NCI-H82 treated with DMSO at 0.1 percent for 48 hours (cell line): ENCODE measurements around the gene SRSF3.
"Not testable (repeated sequence)": the region's sequence is repeated elsewhere in the genome, so short reads cannot be mapped to it uniquely, and the experiment has no call there.

ENCODE experiments used
- DNase-seq: peaks from one replicate; lab custom pipeline; 2025; ENCODE audit not compliant: unreplicated experiment; lab: John Stamatoyannopoulos, UW

The SRSF3 gene

GRCh38 chr6:36594029-36594815 is at the start of gene SRSF3:
SRSF3 (plus strand) TSS chr6:36594362; CDS start chr6:36596763, 2,401 bp downstream.
- DNase-seq, result peak; percentile 98

- DNase-seq, result peak; percentile 62
These were observed 48.3 kb upstream of the SRSF3 start for GRCh38 chr6:36545767-36546307.

- no peak for DNase-seq
These were observed 47.7 kb upstream of the SRSF3 start for GRCh38 chr6:36546308-36546919.

GRCh38 chr6:36546920-36547645 is 47.1 kb upstream of the SRSF3 start, which contains the start of gene STK38:
STK38 (minus strand) TSS chr6:36547479; CDS start chr6:36540202, 7,277 bp downstream.
- DNase-seq, result peak; percentile 80

DNA sequence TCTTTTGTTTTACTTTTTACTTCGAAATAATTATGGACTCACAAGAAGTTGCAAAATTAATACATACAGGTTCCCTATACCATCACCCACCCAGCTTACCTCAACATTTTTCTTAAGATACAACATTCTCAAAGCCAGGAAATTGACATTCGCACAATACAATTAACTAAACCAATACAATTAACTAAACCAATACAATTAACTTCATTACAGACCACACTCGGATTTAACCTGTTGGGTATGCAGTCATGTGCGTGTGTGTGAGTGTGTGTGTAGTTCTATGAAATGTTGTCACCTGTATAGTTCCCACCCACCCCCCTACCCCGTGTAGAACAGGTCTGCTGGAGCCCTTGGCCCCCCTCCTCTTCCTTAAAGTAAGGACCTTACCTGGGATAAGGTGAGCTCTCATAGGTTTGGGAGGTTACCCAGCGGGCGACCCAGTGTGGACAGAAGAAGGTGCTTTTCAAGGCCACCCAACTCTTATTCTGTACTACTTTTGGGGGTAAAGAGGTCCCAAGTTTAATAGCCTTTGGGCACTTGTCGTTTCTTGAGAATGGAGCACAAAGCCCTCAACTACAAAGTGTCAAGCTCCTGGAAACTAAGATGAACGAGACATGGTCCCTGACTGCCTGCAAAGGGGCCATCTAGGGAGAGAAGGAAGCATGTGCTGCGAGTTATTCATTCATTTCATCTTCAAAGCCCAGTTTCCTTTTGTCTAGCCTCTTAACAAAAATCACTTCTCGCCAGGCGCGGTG is 46.3 kb upstream of the SRSF3 start:
- no peak for DNase-seq

GRCh38 chr6:36548401-36548743 is 45.8 kb upstream of the SRSF3 start:
- no peak for DNase-seq

- no peak for DNase-seq
These were observed 43.6 kb upstream of the SRSF3 start for GRCh38 chr6:36550473-36551000.

DNA sequence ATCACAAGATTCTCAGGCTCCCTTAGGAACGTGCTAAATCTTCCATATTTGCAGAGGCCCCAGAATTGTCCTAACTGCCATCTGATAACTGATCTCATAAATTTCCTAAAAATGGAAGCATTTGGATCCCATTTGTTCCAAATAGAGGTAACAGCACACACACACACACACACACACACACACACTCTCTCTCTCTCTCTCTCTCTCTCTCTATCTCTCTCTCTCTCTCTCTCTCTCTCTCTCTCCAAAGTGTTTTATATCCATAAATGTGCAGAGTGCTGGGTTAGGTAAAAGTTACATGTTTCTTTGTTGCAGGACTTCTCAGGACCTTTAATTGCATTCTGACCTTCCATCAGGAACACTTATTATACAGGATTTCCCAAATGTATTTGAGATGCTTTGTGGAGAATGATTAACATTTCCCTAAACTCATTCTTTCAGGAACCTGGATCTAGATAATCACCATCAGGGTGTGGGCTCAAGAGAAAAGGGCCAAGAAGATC is 38.4 kb upstream of the SRSF3 start:
- no peak for DNase-seq

- no peak for DNase-seq
These were observed 37.9 kb upstream of the SRSF3 start for GRCh38 chr6:36556281-36556680.

DNA sequence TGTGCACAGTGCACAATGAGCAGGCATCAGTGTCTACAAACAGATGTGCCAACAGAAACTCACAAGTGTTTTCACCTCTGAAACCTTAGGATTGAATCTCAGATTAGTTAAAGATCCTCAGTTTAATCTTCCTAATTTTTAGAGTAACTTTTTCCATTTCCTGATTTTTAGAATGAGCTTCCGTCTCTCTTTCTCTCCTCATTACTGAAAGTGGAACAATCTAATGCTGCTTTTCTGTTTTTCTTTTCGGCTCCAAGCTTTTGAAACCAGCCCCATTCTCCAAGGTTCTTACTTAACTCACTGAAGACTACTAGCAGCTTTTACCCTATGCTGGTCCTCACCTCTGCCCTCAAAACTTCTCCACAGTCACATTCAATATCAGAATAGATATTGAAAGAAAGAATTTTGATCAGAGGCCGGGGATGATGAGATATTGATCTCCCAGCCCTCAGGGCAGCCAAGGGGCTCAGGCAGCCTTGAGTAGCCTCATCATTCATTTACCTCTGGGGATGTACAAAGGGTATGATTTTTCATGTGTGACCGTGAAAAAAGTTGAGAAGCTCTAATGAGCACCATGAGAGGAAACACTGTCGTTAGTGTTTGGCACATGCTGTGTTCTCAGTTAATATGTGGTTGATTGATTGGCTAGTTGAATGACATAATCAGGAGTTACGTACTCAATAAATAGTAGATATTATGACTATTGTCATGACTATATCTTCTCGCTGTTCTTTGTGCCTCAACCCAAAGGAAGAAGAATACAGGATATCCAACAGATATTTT is 35.0 kb upstream of the SRSF3 start:
- no peak for DNase-seq

- DNase-seq, result no peak
These were observed 33.3 kb upstream of the SRSF3 start for GRCh38 chr6:36560822-36561221.

GRCh38 chr6:36563237-36563927 is 30.8 kb upstream of the SRSF3 start:
- peak; percentile 39 for DNase-seq

DNA sequence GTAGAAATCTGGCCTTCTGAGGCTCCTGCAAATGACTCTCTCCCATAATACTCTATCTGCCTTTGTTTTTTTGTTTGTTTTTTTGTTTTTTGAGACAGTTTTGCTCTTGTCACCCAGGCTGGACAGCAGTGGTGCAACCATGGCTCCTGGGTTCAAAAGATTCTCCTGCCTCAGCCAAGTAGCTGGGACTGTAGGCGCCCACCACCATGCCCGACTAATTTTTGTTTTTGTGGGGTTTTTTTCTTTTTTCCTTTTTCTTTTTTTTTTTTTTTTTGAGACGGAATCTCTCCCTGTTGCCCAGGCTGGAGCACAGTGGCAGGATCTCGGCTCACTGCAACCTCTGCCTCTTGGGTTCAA is 30.3 kb upstream of the SRSF3 start:
- no peak for DNase-seq

GRCh38 chr6:36566418-36566905 is 27.7 kb upstream of the SRSF3 start:
- no peak for DNase-seq

GRCh38 chr6:36570264-36570663 is 23.9 kb upstream of the SRSF3 start:
- no peak for DNase-seq

DNA sequence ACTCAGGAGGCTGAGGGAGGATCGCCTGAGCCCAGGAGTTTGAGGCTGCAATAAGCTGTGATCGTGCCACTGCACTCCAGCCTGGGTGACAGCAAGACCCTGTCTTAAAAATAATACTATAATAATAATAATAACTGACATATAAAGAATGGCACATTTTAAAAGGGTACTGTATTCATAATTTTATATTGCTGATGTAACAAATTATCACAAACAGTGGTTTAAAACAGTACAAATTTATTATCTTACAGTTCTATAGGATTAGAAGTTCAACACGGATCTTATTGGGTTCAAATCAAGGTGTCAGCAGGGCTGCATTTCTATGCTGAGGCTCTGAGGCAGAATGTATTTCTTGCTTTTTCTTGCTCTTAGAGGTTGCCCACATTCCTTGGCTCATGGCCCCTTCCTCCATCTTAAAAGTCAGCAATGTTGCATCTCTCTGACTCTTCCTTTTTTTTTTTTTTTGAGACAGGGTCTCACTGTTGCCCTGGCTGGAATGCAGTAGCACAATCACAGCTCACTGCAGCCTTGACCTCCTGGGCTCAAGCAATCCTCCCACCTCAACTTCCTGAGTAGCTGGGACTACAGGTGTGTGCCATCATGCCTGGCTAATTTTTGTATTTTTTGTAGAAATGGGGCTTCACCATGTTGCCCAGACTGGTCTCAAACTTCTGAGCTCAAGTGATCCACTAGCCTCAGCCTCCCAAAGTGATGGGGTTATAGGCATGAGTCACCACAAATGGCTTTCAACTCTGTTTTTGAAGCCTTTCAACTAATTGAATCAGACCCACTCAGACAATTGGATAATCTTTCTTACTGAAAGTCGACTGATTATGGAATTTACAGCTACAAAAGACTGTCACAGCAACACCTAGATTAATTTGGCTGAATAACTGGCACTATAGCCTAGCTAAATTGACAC is 22.8 kb upstream of the SRSF3 start:
- DNase-seq, result peak; percentile 28

DNA sequence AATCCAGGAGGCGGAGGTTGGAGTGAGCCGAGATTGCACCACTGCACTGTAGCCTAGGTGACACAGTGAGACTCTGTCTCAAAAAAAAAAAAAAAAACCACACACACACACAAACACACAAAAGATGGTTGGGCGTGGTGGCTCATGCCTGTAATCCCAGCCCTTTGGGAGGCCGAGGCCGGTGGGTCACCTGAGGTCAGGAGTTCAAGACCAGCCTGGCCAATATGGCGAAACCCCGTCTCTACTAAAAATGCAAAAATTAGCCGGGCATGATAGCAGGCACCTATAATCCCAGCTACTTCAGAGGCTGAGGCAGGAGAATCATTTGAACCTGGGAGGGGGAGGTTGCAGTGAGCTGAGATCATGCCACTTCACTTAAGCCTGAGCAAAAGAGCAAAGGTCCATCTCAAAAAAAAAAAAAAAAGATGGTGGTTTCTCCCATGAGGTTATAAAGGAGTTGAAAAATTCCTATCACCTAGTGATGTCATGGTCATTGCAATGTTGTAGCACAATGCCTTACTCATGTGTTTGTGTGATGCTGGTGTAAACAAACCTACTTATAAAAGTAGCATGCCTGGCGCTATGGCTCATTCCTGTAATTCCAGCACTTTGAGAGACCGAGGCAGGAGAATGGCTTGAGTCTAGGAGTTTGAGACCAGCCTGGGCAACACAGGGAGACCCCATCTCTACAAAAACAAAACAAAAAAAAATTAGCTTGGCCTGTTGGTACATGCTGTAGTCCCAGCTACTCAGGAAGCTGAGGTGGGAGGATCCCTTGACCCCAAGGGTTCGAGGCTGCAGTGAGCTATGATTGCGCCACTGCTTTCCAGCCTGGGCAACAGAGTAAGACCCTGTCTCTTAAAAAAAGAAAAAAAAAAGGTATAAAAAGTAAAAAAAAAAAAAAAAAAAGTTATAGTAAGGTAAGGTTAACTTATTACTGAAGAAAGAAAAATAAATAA is 21.5 kb upstream of the SRSF3 start:
- DNase-seq, result not testable (repeated sequence)
